CD4-positive, alpha-beta T cell treated with Interferon gamma for 1 hour (primary cell): ENCODE results near the gene KCNAB1.
A peak's percentile ranks its signal among the peaks of the same experiment; 100 is the strongest.
"Not testable (repeated sequence)": the region's sequence is repeated elsewhere in the genome, so short reads cannot be mapped to it uniquely, and the experiment has no call there.

Experiments
- DNase-seq: peaks from one replicate; pipeline ENCODE4 v3.0.0-alpha.2; 2020

The KCNAB1 gene

GRCh38 chr3:156553705-156554356 lies 433.5 kb downstream of the KCNAB1 start:
- no peak for DNase-seq

- DNase-seq, result no peak
Observed at GRCh38 chr3:156554515-156554841, 434.1 kb downstream of the KCNAB1 start.

GRCh38 chr3:156554842-156555687 lies 434.7 kb downstream of the KCNAB1 start, which contains the start of gene SSR3:
TSS of gene SSR3 (minus strand) at chr3:156555117. CDS start at chr3:156555089, 28 bp downstream.
- DNase-seq, result peak; percentile 99

DNA sequence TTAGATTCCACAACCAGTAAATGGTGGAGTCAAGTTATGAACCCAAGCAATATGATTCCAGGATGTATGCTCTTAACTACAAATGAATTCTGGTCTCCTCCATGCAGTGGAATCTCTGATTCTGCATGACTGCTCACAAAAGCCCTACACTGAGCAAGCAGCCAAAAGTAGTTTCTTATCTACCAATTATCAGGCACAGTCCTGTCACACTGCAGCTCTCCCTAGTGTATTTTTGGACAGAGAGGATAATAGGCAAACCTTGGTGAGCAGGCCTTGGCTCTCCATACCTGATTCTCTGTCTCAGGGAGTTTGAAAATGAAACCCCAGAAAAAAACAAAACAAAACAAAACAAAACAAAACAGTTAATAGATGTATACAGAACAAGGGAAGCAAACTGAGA lies 438.0 kb downstream of the KCNAB1 start:
- no peak for DNase-seq

GRCh38 chr3:156559321-156559720 lies 438.9 kb downstream of the KCNAB1 start:
- DNase-seq, result no peak

DNA sequence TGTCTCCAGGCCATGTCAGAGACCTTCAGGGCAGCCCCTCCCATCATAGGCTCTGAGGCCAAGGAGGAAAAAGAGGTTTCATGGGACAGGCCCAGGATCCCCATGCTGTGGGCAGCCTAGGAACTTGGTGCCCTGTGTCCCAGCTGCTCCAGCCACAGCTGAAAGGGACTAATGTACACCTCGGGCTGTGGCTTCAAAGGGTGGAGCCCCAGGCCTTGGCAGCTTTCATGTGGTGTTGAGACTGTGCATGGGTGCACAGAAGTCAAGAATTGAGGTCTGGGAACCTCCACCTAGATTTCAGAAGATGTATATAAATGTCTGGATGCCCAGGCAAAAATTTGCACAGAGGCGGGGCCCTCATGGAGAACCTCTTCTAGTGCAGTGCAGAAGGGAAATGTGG lies 441.2 kb downstream of the KCNAB1 start:
- no peak for DNase-seq

GRCh38 chr3:156562486-156562885 lies 442.1 kb downstream of the KCNAB1 start:
- DNase-seq, result not testable (repeated sequence)

DNA sequence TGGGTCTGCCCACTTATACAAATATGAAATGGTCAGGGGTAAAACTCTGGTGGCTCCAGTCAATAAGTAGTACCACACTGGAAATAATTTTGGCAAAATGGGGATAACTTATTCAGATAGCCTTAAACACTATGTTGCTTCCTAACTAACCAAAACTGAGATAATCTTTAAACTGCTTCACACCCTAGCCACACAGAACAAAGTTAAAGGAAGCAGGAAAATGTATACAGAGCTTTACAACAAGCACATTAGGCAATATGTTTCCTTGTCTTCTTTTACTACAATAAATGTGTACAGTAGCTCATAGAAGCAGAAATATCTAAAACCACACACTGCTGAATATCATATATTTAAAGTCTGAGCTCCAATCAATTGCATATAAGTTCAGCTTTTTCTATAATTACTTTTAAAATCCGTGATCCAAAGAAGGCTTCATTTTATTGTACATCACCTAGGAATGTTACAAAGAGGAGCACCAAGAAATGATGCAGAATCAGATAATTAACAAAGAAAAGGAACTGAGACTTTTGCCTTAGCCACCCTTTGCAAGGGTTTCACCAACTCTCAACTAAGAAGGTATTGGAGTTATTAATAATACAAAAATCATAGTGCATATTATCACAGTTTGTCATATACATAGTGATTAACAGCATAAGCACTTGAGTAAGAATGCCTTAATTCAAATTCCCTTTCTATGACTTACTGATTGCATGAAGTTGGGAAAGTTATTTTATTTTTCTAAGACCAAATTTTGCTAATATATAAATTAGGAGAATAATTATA lies 443.7 kb downstream of the KCNAB1 start:
- DNase-seq, result no peak

- not testable (repeated sequence) for DNase-seq
Observed at GRCh38 chr3:156569016-156569415, 448.6 kb downstream of the KCNAB1 start.

- not testable (repeated sequence) for DNase-seq
Observed at GRCh38 chr3:156569881-156570280, 449.5 kb downstream of the KCNAB1 start.

GRCh38 chr3:156575641-156576040 lies 455.3 kb downstream of the KCNAB1 start:
- no peak for DNase-seq

- DNase-seq, result no peak
Observed at GRCh38 chr3:156576051-156576450, 455.7 kb downstream of the KCNAB1 start.

- DNase-seq, result no peak
Observed at GRCh38 chr3:156576651-156577348, 456.4 kb downstream of the KCNAB1 start.

DNA sequence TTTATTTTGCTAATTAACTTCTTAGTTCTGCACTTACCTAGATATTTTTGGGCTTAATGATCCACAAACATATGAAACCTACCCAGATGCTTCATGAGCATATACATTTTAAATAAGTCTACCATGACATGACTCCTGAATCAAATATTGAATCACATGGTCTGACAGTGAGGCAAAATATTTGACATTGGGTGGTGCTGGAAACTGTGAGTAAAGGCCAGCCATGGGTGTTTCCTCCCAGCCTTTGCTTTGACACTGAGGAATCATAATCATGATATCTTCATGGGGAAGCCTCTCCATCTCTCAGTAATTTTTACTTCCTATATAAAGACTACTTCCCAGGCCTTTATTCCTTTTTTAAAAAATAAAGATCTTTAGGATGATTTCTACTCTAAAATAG lies 457.4 kb downstream of the KCNAB1 start:
- DNase-seq, result no peak

GRCh38 chr3:156579427-156579851 lies 459.1 kb downstream of the KCNAB1 start:
- peak; percentile 4 for DNase-seq

DNA sequence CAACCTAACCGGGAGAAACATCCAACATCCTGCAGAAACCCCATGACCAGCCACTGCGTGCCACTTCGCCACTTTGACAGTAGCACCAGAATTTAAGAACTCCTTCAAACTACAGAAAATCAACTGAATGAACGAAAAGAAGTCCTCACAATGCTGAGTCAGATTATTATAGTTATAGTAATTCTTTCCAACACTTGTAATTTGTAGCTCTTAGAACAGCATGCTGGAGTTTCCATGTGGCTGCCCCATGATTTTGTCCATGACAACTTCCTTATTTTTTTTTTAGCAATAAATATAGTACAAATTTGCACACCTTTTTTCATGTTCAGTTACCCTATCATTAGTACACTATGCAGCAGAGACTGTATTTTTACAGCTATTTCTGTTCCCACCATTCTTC lies 460.7 kb downstream of the KCNAB1 start:
- no peak for DNase-seq

DNA sequence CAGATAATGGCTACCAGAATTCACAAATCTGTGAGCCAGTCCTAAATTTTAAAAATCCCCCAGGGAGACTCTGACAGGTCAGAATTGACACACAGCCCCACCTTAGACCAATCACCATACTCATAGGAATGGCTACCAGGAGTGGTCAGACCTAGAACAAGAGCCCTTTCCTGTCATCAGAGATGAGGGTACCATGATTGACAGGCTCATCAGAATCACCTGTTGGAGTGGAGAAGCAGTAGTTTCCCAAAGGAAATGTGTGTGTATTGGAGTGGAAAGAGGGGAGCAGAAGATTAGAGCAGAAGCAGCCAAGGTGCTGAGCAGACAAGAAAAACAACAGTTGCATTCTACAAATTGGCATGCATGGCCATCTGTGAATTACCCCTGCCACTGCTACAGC lies 461.6 kb downstream of the KCNAB1 start:
- DNase-seq, result no peak

DNA sequence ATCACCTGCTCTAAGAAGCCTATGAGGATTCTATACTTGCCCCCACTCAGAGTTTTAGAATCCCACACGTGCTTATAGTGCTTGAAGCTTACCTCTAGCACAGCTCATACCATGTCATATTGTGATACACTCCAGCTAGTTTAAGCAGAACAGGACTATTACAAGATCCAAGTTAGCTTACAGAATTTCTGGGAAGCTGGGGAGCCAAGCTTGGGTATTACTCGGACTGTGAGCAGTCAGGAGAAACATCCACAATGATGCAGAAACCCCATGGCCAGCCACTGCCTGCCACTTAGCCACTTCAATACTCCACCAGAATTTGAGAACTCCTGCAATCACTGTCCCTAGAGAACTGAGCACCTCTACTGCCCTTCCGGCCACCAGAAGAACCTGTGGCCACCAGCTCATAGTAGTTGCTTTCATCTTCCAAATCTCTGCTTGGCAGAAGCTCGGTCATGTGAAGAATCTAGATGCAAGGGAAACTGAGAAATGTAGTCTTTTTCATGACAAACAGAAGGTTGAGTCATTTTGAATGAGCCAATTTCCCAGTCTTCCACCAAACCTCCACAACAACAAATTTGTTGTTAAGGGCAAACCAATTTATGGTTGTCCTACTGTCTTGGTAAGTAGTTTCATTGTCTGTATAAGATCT lies 462.3 kb downstream of the KCNAB1 start:
- no peak for DNase-seq

GRCh38 chr3:156583469-156583868 lies 463.1 kb downstream of the KCNAB1 start:
- no peak for DNase-seq

DNA sequence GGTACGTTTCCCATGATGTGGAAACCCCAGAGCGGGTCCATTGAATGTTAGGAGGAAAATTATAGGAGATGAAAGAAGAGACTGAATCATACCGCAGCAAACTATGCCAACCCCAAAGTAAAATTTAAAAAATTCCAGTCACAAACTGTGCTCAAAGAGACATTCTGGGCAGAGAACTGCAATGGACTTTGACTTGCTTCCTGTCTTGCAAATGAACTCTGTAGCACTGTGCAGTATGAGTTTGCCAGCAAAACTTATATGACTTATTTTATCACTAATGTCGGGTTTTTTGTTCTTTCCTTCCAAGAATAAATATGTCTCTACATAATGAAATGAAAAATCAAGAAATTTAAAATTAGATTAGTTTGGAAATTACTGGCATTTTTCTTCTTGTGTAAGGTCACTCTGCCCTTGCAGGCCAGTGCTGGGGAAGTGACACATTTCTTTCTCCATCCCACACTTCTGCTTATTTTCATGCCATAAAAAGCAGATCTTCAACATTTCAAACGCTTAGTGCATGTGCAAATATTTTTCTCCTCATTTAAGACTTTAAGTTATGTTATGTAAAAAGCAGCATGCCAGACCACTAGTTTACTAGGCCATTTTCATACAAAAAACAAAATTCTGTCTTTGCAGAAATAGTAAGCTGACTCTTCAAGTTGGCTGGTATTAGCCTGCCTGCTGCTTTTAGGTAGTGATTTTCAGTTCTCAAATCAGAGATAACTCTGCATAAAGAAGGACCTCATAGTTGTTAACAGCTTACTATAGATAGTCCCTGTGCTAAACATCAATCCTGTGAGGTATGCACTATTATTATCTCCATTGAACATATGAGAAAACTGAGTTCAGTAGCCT lies 466.8 kb downstream of the KCNAB1 start:
- no peak for DNase-seq

GRCh38 chr3:156587760-156588069 lies 467.3 kb downstream of the KCNAB1 start:
- DNase-seq, result no peak
